ENCODE results near the gene RASGRF2.
A peak's percentile ranks its signal among the peaks of the same experiment; 100 is the strongest.
"Not testable (repeated sequence)": the region's sequence is repeated elsewhere in the genome, so short reads cannot be mapped to it uniquely, and the experiment has no call there.

The RASGRF2 gene

GRCh38 chr5:81075041-81075440 is 114.9 kb downstream of the RASGRF2 start:
- DNase-seq, result no peak

DNA sequence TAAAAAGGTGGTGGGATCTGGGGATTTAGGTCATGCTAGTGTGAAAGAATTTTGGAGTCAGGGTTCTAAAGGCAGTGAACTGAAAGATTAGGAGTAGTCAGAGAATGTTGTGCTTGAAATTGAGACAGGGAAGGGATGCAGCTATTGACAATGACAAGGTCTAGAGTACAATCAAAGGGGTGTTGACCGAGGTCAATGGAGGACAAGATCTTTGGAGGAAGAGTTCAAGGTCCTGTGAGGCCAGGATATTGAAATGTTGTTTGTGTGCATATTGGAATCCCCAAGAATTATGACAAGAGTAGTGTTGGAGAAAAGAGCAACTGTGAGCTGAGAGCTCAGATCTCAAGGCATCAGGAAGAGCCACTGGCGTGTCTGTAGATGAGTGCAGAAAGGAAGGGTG is 116.9 kb downstream of the RASGRF2 start:
- DNase-seq, result no peak

- no peak for DNase-seq
Observed at GRCh38 chr5:81078930-81079329, 118.8 kb downstream of the RASGRF2 start.

GRCh38 chr5:81080809-81081460 is 120.8 kb downstream of the RASGRF2 start:
- DNase-seq, result no peak

DNA sequence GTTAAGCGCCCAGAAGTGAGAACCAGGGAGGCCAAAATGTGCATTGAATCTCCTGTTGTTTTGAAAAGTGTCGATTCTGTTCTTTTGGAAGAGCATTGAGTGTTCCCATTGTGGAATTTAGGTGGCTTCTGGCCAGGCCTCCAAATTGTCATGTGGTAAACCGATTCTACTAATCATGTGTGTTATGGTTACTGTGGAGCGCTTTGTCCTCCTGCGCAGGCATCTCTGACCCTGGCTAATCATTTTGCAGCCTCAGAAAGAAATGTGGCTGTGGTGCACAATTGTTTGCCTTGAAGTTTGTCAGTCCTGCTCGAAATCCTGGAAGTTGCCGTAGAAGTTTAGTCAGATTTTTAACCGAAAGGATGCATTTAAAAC is 121.3 kb downstream of the RASGRF2 start:
- DNase-seq, result no peak

GRCh38 chr5:81086881-81087281 is 126.7 kb downstream of the RASGRF2 start:
- no peak for DNase-seq

- no peak for DNase-seq
Observed at GRCh38 chr5:81091199-81091598, 131.0 kb downstream of the RASGRF2 start.

GRCh38 chr5:81093536-81094196 is 133.5 kb downstream of the RASGRF2 start:
- DNase-seq, result no peak

DNA sequence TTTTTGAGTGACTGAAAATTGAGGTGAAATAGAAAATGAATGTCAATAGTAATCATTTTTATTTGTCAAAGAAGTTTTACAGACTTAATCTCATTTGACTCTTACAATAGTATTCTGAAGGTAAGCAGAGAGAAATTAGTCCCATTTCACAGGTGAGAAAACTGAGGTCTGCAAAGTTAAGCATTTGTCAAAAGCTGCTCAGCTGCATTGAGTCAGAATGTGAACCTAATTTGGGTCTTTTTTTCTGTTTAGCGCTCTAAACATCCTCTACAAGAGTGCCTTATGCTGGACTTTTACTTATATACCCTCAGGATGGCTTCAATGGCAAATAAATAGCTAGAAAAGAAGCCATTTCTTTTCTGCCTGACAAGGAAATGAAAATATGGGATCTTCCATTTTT is 135.7 kb downstream of the RASGRF2 start:
- DNase-seq, result no peak

- DNase-seq, result peak; percentile 19
Observed at GRCh38 chr5:81097713-81098112, 137.6 kb downstream of the RASGRF2 start.

GRCh38 chr5:81105261-81105877 is 145.2 kb downstream of the RASGRF2 start:
- DNase-seq, result peak; percentile 0

DNA sequence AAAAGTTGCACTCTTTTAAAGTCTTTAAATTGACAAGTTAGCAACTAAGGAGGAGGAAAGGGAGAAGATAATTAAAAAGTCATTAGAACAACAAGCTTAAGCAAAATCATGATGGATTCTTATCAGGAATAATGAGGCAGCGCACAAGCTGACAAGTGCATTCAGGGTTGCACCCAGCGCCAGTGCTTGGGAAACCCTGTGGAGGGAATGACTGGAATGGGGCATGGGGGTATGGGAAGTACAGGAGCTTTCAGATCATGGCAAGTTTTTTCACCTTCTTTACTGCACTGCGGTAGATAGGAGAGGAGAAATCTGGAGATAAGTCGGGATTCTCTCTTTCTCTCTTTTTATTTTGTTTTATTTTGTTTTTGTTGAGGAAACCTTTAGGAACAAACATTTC is 155.1 kb downstream of the RASGRF2 start:
- DNase-seq, result no peak

GRCh38 chr5:81117566-81117965 is 157.4 kb downstream of the RASGRF2 start:
- DNase-seq, result no peak

- DNase-seq, result no peak
Observed at GRCh38 chr5:81121273-81121672, 161.1 kb downstream of the RASGRF2 start.

- DNase-seq, result no peak
Observed at GRCh38 chr5:81121836-81122630, 161.9 kb downstream of the RASGRF2 start.

- DNase-seq, result not testable (repeated sequence)
Observed at GRCh38 chr5:81124689-81125088, 164.5 kb downstream of the RASGRF2 start.

DNA sequence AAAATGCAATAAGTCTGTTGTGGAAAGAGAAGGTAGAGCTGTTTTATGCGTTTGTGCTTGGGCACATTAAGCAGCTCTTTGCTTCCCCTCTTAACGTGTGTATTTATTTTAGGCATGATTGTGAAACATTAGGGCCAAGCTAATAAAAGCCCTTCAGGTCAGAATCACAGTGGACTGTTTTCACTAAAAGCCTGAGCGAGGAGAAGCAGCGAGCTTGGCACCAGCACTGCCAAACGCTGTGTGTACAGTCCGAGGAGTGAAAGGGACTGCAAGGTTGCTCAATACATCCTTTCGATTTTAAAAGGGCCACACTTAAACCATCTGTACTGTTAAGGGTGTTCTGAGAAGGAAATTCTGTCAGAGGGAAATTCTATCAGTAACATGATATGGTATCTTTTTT is 165.8 kb downstream of the RASGRF2 start:
- no peak for DNase-seq

DNA sequence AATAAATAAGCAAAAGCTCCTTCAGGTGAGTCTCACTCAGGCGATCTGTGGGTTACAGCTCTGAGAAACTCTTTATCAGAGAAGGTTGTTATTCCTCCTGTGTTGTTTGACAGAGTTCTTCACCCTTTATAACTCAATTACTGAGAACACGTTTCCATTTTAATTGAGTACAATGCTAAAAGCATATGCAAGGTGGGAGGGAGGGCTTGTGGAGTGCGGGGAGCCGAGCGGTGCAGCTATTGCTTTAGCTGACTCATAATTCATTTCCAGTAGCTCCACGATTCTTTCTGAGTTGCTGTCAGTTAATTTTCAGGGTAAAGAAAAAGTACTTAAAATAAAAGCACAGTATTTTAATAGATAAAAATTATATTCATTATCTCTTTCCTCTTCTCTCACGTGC is 168.3 kb downstream of the RASGRF2 start:
- no peak for DNase-seq

DNA sequence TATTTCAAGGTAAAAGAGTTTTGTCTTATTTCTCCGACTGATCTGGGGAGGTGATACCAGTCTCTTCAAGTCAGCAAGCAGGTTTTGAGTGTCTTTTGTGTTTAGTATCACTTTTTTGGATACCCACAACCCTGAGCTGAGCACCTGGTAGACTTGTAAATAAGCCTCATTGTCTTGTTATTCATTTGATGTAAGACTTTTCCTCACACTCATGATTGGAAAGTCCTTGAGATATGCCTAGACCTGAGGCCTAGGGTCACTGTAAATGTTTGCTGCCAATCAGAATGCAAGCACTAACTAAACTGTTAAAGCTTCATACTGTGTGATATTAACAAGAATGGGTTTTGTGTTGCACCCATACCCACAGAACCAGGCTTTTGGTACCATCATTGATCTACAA is 172.2 kb downstream of the RASGRF2 start:
- DNase-seq, result no peak

DNA sequence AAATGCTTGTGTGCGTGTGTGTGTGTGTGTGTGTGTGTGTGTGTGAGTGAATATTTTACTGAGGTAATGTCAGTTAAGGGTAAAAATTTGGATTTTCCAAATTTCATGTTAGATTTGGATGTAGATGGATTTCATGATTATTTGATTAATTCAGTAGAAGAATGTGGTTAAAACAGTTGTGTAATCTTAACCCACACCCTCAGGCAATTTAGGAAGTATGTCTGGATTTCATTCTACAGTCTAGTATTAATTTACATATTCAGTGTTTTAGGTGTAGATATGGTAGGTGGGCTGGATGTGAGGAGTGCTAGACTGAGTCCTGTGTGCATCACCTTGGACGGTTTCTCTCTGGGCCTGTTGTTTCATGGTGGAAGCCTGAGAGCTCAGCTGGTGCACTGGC is 173.9 kb downstream of the RASGRF2 start:
- DNase-seq, result no peak

GRCh38 chr5:81134566-81134965 is 174.4 kb downstream of the RASGRF2 start:
- no peak for DNase-seq

GRCh38 chr5:81136557-81136956 is 176.4 kb downstream of the RASGRF2 start:
- DNase-seq, result no peak

- no peak for DNase-seq
Observed at GRCh38 chr5:81137833-81138232, 177.7 kb downstream of the RASGRF2 start.

Measured in fibroblast of skin of back (primary cell).